Spinal cord (tissue), 10 donors: ENCODE data around the gene MIGA2. TPM values are rescaled to one million over a fixed set of nuclear protein-coding genes. Genes with fewer than 3 reads are reported as not detected.

Experiments
- DNase-seq, 6 donors: peaks; one replicate each; pipeline versions ENCODE4 v3.0.0 to v3.0.0-alpha.2; 2013 to 2015; ENCODE audit warnings: low spot score in 6 of 6, low read depth in 4 of 6
- H3K27ac ChIP-seq: one replicate; pipeline ENCODE4 v1.5.1; 2013; ENCODE audit warnings: low read depth, low read length, control low read depth
- H3K27me3 ChIP-seq: one replicate; pipeline ENCODE4 v1.6.1; 2013; ENCODE audit warnings: low read length; ENCODE audit not compliant: control insufficient read depth, insufficient read depth
- H3K36me3 ChIP-seq: one replicate; pipeline ENCODE4 v1.6.1; 2013; ENCODE audit warnings: low read length; ENCODE audit not compliant: control insufficient read depth, insufficient read depth
- H3K4me1 ChIP-seq: one replicate; pipeline ENCODE4 v1.6.1; 2013; ENCODE audit warnings: low read length; ENCODE audit not compliant: control insufficient read depth, insufficient read depth
- H3K4me3 ChIP-seq: one replicate; pipeline ENCODE4 v1.5.1; 2013; ENCODE audit warnings: low read depth, low read length, control low read depth
- H3K9me3 ChIP-seq: one replicate; pipeline ENCODE4 v1.6.1; 2013; ENCODE audit warnings: low read length; ENCODE audit not compliant: control insufficient read depth, insufficient read depth
- WGBS: methylation state at CpG from one replicate; pipeline ENCODE4 v1.1.5; 2013; ENCODE audit warnings: missing lambda C conversion rate; ENCODE audit not compliant: insufficient coverage; 5-methylcytosine and 5-hydroxymethylcytosine counted together
- polyA plus RNA-seq, 2 donors: library from polyadenylated mRNA; unstranded; fragments of 120-200 nt; gene quantifications; one replicate each; pipeline ENCODE4 v1.2.1, GENCODE V29; 2013; ENCODE audit not compliant: insufficient read length in 2 of 2
- total RNA-seq, 2 donors: library from RNA; depleted of rRNA in 1 of 2; stranded (reverse); fragments of 120-200 nt in 1 of 2; fragments of >200 nt in 1 of 2; gene quantifications; one replicate each; pipeline versions ENCODE4 v1.2.3 to v1.2.4, GENCODE V29; 2013 to 2014
- donor health status: healthy.

The MIGA2 gene
- total and polyA plus RNA-seq, 4 donors = 21.2 to 35.6 (median 26.9) TPM

- Histone ChIP-seq H3K27ac (no peak overlapping the region), H3K9me3 (no peaks in the 10 kb centered on the region), H3K27me3 (no peaks in the 10 kb centered on the region), H3K4me3 (no peak overlapping the region), H3K4me1 (peaks cover 9% of the 10 kb centered on the region), H3K36me3 (peaks cover 74% of the 10 kb centered on the region)
- no peak for DNase-seq
- WGBS = 90% methylated on average over 4 of the region's 4 CpGs
Observed at GRCh38 chr9:129103595-129103965, 67.2 kb downstream of the MIGA2 start.

DNA sequence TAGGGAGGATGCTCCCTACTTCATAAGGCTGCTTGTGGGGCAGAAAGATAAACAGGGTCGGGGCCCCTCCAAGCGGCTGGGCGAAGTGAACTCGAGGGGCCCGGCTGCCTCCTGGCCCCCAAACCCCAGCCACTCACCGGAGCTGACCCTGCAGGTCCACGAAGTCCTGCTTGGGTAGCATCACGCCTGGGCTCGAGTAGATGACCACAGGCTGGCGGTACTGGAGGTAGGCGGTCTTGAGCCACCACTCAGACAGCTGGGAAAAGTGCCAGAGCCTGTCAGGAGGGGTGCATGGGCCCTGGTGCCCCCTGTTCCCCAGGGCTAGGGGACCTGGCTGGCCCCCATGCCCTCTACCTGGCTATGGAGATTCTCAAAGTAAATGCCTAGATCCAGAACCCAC lies 67.6 kb downstream of the MIGA2 start:
- Histone ChIP-seq H3K27me3 (no peaks in the 10 kb centered on the region), H3K27ac (no peak overlapping the region), H3K9me3 (no peaks in the 10 kb centered on the region), H3K4me1 (peaks cover 14% of the 10 kb centered on the region), H3K4me3 (no peak overlapping the region), H3K36me3 (peaks cover 76% of the 10 kb centered on the region)
- 83% methylated on average over 11 of the region's 11 CpGs for WGBS
- DNase-seq = no peak

GRCh38 chr9:129105857-129106694 lies 69.7 kb downstream of the MIGA2 start:
- 92% methylated on average over 12 of the region's 17 CpGs for WGBS
- Histone ChIP-seq H3K27me3 (no peaks in the 10 kb centered on the region), H3K4me3 (no peak overlapping the region), H3K36me3 (peaks cover 64% of the 10 kb centered on the region), H3K27ac (no peak overlapping the region), H3K9me3 (no peaks in the 10 kb centered on the region), H3K4me1 (peaks cover 24% of the 10 kb centered on the region)
- no peak for DNase-seq

DNA sequence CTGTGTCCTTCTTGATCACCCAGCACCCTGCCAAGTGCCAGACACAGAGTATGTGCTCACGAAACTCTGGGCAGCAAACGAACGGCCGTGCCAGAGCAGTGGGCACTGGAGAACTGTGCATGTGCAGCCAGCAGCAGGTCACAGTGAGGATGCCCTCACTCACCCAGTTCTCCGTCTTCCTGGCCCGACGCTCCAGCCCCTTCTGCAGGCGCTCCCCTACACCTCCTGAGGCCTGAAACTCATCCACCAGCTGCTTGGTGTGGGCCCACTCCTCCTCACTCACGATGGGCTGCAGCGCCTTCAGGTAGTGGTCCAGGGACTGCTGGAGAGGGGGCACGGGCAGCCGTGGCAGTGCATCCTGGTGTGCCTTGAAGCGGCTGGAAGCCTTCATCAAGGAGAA lies 71.2 kb downstream of the MIGA2 start:
- Histone ChIP-seq H3K4me1 (peaks cover 30% of the 10 kb centered on the region), H3K9me3 (no peaks in the 10 kb centered on the region), H3K4me3 (no peak overlapping the region), H3K27me3 (no peaks in the 10 kb centered on the region), H3K36me3 (peaks cover 56% of the 10 kb centered on the region), H3K27ac (no peak overlapping the region)
- DNase-seq = no peak
- WGBS = 91% methylated on average over 13 of the region's 13 CpGs

DNA sequence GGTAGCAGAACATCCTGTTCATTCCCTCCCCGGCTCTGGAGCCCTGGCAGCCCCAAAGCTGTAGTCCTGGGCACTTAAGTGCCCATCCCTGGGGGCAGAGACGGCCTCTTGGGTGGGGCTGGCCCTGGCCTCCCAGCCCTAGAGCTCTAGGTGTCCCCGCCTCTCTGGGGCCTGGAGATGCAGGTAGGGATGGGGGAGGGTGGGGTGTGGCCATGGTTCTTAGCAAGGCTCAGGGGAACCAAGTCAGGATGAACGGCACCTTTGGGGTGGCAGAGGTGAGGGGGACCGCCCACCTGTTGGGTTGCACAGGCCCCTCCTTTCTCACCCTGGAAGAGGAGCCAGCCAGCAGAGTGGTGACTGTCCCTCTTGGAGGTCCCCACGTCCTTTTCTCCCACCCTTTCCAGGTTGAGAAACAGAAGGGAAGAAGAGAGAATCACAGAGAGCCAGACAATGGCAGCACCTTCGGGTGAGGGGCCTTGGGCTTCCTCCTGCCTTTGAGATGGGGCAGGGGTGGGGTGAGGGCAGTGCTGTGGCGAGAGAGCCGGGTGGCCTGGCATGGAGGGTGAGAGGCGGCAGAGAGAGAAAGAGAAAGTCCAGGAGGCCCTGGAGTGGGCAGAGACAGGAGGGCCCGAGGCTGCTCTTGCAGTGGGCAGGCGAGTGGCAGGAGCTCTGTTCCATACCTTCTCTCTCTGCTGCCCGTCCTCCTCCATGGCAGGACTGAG lies 71.8 kb downstream of the MIGA2 start:
- H3K36me3 ChIP-seq = peaks cover 50% of the 10 kb centered on the region
- 84% methylated on average over 11 of the region's 13 CpGs for WGBS
- H3K4me3 ChIP-seq = no peak overlapping the region
- DNase-seq = no peak
- H3K27me3 ChIP-seq = no peaks in the 10 kb centered on the region
- H3K4me1 ChIP-seq = peaks cover 36% of the 10 kb centered on the region
- H3K9me3 ChIP-seq = no peaks in the 10 kb centered on the region
- H3K27ac ChIP-seq = no peak overlapping the region

- H3K36me3 ChIP-seq = peaks cover 43% of the 10 kb centered on the region
- H3K4me3 ChIP-seq = no peak overlapping the region
- H3K9me3 ChIP-seq = no peaks in the 10 kb centered on the region
- 79% methylated on average over 9 of the region's 10 CpGs for WGBS
- H3K27me3 ChIP-seq = no peaks in the 10 kb centered on the region
- peaks cover 41% of the 10 kb centered on the region for H3K4me1 ChIP-seq
- peak in 1 of 6 donors; percentile 25 for DNase-seq
- H3K27ac ChIP-seq = no peak overlapping the region
Observed at GRCh38 chr9:129108805-129109536, 72.5 kb downstream of the MIGA2 start.

DNA sequence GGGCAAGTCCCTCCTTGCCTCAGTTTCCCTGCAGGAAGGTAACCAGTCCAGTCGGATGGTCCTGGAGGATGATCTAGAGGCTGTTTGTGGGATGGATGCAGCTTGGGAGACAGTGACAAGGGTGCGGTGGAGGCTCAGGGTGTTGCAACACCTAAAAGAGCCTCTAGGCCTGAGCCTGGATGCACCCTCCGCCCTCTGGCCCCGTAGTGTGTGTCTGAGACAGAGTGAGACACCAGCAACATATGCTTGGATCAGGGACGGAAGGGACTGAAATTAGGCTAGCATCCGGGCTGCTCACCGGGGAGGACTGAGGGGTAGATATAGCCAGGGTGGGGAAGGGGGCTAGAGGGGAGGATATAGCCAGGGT lies 73.1 kb downstream of the MIGA2 start:
- Histone ChIP-seq H3K27me3 (no peaks in the 10 kb centered on the region), H3K4me1 (peaks cover 41% of the 10 kb centered on the region), H3K27ac (no peak overlapping the region), H3K36me3 (peaks cover 38% of the 10 kb centered on the region), H3K9me3 (no peaks in the 10 kb centered on the region), H3K4me3 (no peak overlapping the region)
- 78% methylated on average over 7 of the region's 7 CpGs for WGBS
- no peak for DNase-seq

DNA sequence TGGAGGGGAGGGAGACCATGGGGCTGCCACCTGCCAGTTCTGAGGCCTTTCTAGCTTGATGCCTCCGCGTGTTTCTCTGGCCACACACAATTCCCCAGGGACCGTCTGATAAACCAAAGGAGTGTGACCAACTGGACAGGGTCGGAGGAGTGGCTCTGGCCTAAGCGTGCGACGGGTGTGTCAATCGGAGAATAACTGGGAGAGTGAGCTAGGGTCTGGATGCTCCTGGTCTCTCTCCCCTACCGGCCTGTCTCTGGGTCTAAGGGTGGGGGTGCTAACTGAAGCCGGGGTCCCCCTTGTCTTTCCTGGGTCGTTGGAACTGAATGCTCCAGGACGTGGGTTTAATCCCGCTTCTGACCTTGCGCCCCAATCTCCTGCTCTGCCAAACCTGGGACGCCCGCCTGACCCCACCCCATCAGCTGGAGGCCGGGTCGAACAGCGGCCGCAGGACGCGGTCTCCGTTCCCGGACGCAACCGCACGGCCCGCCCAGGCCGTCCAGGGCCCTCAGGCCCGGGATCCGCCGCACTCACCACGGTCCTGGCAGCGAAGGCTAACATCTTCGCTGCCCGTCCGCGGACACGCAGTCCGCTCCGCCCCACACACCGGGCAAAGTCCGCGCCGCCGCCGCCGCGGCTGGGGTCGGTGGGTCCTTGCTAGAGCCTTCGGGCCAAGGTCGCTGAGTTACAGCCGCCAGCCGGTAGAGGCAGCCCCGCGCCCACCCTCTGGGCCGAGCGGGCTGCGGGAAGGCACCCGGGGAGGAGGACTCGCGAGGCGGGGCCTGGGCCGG lies 73.7 kb downstream of the MIGA2 start:
- Histone ChIP-seq H3K36me3 (peaks cover 37% of the 10 kb centered on the region), H3K4me1 (peaks cover 41% of the 10 kb centered on the region), H3K9me3 (no peaks in the 10 kb centered on the region), H3K4me3 (peak overlapping the region; percentile 62), H3K27ac (peak overlapping the region; percentile 61), H3K27me3 (no peaks in the 10 kb centered on the region)
- peak in 1 of 6 donors; percentile 54 for DNase-seq
- WGBS = 4% methylated on average over 64 of the region's 64 CpGs
